Measurements from ENCODE around the gene RNF152.

The RNF152 gene

DNA sequence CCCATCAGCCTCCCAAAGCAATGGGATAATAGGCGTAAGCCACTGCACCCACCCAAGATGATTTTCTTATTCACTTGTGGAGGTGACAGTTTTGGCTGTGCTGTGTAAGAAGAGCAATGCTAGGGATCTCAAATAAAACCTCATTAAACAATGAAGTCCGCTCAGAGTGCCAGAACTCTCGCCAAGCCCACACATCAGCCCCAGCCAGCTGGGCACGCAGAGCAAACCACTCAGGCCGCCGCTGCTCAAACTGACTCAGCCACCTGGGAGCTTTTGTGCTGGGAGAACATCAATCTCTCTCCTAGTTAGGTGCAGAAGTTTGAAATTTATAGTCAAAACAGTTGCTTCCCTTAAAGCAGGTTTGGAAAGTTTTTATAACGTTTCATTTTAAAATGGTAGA is 47.6 kb downstream of the RNF152 start:
- Histone ChIP-seq H3K9me3 (ENCODE audit: severe bottlenecking) (no peaks in the 10 kb centered on the region), H3K4me1 (ENCODE audit: insufficient read depth, poor library complexity, severe bottlenecking) (no peaks in the 10 kb centered on the region), H3K27ac (ENCODE audit: poor library complexity, severe bottlenecking) (no peak overlapping the region), H3K27me3 (ENCODE audit: insufficient read depth, poor library complexity, severe bottlenecking) (no peaks in the 10 kb centered on the region), H3K4me3 (ENCODE audit: severe bottlenecking) (no peak overlapping the region), H3K36me3 (ENCODE audit: low read depth) (no peaks in the 10 kb centered on the region)
- DNase-seq (ENCODE audit: low spot score), result no peak
- ATAC-seq (ENCODE audit: low read depth), result no peak
- TF ChIP-seq, protein P1, sequence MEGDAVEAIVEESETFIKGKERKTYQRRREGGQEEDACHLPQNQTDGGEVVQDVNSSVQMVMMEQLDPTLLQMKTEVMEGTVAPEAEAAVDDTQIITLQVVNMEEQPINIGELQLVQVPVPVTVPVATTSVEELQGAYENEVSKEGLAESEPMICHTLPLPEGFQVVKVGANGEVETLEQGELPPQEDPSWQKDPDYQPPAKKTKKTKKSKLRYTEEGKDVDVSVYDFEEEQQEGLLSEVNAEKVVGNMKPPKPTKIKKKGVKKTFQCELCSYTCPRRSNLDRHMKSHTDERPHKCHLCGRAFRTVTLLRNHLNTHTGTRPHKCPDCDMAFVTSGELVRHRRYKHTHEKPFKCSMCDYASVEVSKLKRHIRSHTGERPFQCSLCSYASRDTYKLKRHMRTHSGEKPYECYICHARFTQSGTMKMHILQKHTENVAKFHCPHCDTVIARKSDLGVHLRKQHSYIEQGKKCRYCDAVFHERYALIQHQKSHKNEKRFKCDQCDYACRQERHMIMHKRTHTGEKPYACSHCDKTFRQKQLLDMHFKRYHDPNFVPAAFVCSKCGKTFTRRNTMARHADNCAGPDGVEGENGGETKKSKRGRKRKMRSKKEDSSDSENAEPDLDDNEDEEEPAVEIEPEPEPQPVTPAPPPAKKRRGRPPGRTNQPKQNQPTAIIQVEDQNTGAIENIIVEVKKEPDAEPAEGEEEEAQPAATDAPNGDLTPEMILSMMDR (IDR thresholded peaks at IDR 0.05; ENCODE audit: poor library complexity, severe bottlenecking), result no peak

DNA sequence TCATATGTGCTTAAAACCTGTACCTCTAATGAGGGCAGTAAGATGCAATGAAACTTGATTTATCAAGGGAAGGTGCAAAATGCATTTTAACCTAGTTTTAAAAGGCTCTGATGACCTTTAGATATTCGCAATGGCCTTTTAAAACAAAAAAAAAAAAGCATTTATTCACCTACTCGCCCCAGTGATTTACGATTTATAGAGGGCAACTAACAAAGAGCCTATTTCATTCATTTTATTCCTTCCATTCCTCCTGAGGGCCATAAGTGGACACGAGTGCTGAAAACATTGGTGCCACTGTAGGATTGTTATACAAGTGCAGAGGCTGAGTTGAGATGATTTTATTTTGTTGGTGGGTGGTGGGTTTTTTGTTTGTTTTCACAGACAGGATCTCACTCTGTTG is 48.1 kb downstream of the RNF152 start:
- Histone ChIP-seq H3K36me3 (ENCODE audit: low read depth) (no peaks in the 10 kb centered on the region), H3K4me1 (ENCODE audit: insufficient read depth, poor library complexity, severe bottlenecking) (no peaks in the 10 kb centered on the region)
- TF ChIP-seq, protein P1 (IDR thresholded peaks at IDR 0.05; ENCODE audit: poor library complexity, severe bottlenecking), result no peak

DNA sequence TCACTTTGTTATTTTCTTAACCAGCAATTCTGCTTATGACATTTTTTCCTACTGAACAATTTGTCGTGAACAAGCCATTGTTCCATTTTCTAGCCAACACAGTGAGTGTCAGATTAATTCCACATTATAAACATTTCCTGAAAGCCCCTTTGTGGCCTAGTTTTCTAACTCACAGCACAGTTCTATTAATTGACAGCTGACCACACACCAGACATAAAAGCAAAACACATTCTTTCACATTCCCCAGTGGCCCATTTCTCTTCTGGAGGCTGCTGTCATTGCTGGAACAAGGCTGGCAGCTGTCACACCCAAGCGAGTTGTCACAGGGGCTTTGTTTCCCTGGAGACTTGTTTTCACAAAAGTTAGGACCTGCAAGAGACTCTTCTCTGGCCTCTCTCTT is 50.7 kb downstream of the RNF152 start:
- no peaks in the 10 kb centered on the region for H3K27me3 ChIP-seq (ENCODE audit: insufficient read depth, poor library complexity, severe bottlenecking)
- no peaks in the 10 kb centered on the region for H3K4me1 ChIP-seq (ENCODE audit: insufficient read depth, poor library complexity, severe bottlenecking)
- H3K4me3 ChIP-seq (ENCODE audit: severe bottlenecking), result no peak overlapping the region
- ATAC-seq (ENCODE audit: low read depth) (no peak), DNase-seq (ENCODE audit: low spot score) (no peak)
- H3K27ac ChIP-seq (ENCODE audit: poor library complexity, severe bottlenecking), result no peak overlapping the region
- H3K36me3 ChIP-seq (ENCODE audit: low read depth), result no peaks in the 10 kb centered on the region
- TF ChIP-seq, protein P1 (IDR thresholded peaks at IDR 0.05; ENCODE audit: poor library complexity, severe bottlenecking), result no peak
- H3K9me3 ChIP-seq (ENCODE audit: severe bottlenecking), result no peaks in the 10 kb centered on the region

More for the DNA sequence above, 48.1 kb downstream of the RNF152 start:
- H3K9me3 ChIP-seq (ENCODE audit: severe bottlenecking), result no peaks in the 10 kb centered on the region
- DNase-seq (ENCODE audit: low spot score) (no peak), ATAC-seq (ENCODE audit: low read depth) (no peak)
- no peaks in the 10 kb centered on the region for H3K27me3 ChIP-seq (ENCODE audit: insufficient read depth, poor library complexity, severe bottlenecking)
- H3K27ac ChIP-seq (ENCODE audit: poor library complexity, severe bottlenecking), result no peak overlapping the region
- no peak overlapping the region for H3K4me3 ChIP-seq (ENCODE audit: severe bottlenecking)

DNA sequence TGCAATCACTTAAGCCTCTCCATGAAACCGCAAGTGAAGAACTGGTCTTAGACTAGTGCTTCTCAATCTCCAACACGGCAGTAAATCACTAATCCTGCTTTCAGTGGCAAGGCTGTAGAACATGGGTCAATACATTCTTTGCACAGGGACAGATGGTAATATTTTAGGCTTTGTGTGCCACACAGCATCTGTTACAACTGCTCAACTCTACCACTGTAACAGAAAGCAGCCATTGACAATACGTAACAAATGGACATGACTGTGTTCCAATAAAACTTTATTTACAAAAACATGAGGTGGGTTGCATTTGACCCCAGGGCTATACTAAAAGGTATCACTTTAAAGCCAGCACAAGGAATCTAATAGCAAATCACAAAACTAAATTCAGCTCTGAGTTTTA is 51.1 kb downstream of the RNF152 start:
- Histone ChIP-seq H3K4me1 (ENCODE audit: insufficient read depth, poor library complexity, severe bottlenecking) (no peaks in the 10 kb centered on the region), H3K36me3 (ENCODE audit: low read depth) (no peaks in the 10 kb centered on the region), H3K9me3 (ENCODE audit: severe bottlenecking) (no peaks in the 10 kb centered on the region), H3K4me3 (ENCODE audit: severe bottlenecking) (no peak overlapping the region), H3K27me3 (ENCODE audit: insufficient read depth, poor library complexity, severe bottlenecking) (no peaks in the 10 kb centered on the region), H3K27ac (ENCODE audit: poor library complexity, severe bottlenecking) (no peak overlapping the region)
- DNase-seq (ENCODE audit: low spot score) (no peak), ATAC-seq (ENCODE audit: low read depth) (no peak)
- TF ChIP-seq, protein P1 (IDR thresholded peaks at IDR 0.05; ENCODE audit: poor library complexity, severe bottlenecking), result no peak

DNA sequence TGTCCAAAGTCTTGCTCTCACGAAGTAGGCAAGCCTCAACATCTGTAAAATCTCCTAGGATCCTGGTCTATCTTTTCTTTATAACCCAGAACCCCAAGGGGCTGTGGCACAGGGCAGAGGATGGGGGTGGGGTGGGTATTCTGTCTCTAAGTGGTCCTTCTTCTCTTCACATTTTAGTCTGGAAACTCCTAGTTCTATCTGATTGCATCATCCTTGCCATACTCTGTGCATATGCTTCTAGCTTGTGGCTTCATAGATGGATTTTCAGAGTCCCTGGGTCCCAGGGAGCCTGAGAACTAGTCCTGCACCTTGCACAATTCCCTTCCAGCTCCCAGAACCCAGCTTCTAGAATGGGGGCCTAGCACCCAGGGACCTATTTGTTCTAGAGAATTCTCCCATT is 52.5 kb downstream of the RNF152 start:
- Histone ChIP-seq H3K27ac (ENCODE audit: poor library complexity, severe bottlenecking) (no peak overlapping the region), H3K36me3 (ENCODE audit: low read depth) (no peaks in the 10 kb centered on the region), H3K9me3 (ENCODE audit: severe bottlenecking) (no peaks in the 10 kb centered on the region), H3K4me1 (ENCODE audit: insufficient read depth, poor library complexity, severe bottlenecking) (no peaks in the 10 kb centered on the region), H3K4me3 (ENCODE audit: severe bottlenecking) (no peak overlapping the region), H3K27me3 (ENCODE audit: insufficient read depth, poor library complexity, severe bottlenecking) (no peaks in the 10 kb centered on the region)
- DNase-seq (ENCODE audit: low spot score) (no peak), ATAC-seq (ENCODE audit: low read depth) (no peak)
- TF ChIP-seq, protein P1 (IDR thresholded peaks at IDR 0.05; ENCODE audit: poor library complexity, severe bottlenecking), result no peak

Measured in RWPE2 (cell line).